GM12892 (cell line): Measurements from ENCODE around the gene U2SURP.

Source experiments
- POLR2A ChIP-seq: IDR thresholded peaks from 2 replicates; pipeline ENCODE4 v1.6.1; 2011; ENCODE audit warnings: low read depth, low read length, control low read depth
- POLR2AphosphoS5 ChIP-seq: IDR thresholded peaks from 2 replicates; pipeline ENCODE4 v1.6.1; 2011; ENCODE audit warnings: low read depth, low read length, control low read depth
- TAF1 ChIP-seq: IDR thresholded peaks from 2 replicates; pipeline ENCODE4 v1.6.1; 2011; ENCODE audit warnings: low read depth, mild to moderate bottlenecking, control low read depth, low read length, borderline replicate concordance

- TF ChIP-seq POLR2AphosphoS5, result no peak
- no peak for TF ChIP-seq POLR2A
- TF ChIP-seq TAF1, result no peak
Measured at GRCh38 chr3:142990721-142991120, 10.6 kb upstream of the U2SURP start.
